RKO (cell line): ENCODE data around the gene AOC1.
"Not testable (repeated sequence)": the region's sequence is repeated elsewhere in the genome, so short reads cannot be mapped to it uniquely, and the experiment has no call there.

ENCODE experiments used
- DNase-seq: peaks from one replicate; pipeline ENCODE4 v3.0.0-alpha.2; 2016; ENCODE audit warnings: low spot score

The AOC1 gene, protein sequence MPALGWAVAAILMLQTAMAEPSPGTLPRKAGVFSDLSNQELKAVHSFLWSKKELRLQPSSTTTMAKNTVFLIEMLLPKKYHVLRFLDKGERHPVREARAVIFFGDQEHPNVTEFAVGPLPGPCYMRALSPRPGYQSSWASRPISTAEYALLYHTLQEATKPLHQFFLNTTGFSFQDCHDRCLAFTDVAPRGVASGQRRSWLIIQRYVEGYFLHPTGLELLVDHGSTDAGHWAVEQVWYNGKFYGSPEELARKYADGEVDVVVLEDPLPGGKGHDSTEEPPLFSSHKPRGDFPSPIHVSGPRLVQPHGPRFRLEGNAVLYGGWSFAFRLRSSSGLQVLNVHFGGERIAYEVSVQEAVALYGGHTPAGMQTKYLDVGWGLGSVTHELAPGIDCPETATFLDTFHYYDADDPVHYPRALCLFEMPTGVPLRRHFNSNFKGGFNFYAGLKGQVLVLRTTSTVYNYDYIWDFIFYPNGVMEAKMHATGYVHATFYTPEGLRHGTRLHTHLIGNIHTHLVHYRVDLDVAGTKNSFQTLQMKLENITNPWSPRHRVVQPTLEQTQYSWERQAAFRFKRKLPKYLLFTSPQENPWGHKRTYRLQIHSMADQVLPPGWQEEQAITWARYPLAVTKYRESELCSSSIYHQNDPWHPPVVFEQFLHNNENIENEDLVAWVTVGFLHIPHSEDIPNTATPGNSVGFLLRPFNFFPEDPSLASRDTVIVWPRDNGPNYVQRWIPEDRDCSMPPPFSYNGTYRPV

DNA sequence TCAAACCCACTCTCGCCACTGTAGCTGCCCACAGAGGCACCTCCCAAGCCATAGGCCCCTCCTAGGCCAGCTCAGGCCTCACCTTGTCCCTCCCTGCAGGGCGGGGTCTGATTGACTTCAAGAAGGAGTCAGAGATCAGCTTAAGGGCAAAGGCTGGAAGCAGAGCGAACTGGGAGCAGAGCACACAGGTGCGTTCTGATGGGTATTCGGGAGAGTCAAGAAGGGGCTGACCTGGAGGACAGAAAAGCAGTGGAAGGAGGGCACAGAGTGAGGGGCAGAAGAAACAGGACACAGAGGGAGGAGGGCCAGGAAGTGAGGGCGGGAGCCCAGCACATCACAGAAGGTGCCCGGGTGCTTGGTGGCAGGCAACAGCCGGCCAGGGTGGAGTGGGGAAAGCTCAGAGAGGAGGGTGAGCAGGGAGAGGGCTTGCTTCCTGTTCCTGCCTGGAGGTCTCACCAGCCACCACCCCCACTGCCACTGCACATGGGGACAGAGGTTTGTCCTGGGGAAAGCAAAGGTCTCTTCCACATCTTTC is at the start of gene AOC1:
Gene AOC1, plus strand, starts transcription at position 147 of the 535 bp plus-strand sequence. CDS start 3,954 bp downstream, outside the sequence.
- no peak for DNase-seq

DNA sequence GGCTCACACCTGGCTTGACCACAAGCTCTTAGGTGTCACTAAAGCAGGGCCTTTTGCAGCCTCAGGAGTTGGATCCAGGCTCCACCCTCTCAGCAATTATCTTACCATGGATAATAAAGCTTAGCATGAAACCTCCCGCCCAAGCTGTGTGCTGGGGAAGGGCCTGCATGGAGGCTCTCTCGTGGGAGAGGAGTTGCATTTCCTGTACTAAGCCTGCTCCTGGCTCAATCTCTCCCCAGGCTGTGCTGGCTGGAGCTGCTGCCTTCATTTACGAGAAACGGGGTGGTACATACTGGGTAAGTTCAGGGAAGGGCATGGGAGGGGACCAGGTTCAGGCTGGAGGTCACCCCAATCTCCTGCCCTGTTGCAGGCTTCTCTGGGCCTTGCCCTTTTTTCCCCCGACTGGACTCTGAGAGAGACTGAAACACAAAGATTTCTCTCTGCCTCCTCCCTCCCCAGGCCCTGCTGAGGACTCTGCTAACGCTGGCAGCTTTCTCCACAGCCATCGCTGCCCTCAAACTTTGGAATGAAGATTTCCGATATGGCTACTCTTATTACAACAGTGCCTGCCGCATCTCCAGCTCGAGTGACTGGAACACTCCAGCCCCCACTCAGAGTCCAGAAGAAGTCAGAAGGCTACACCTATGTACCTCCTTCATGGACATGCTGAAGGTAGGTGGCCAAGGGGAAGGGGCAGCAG is 49.0 kb upstream of the AOC1 start:
- no peak for DNase-seq

- DNase-seq: no peak
Measured at GRCh38 chr7:150804802-150805201, 47.5 kb upstream of the AOC1 start.

DNA sequence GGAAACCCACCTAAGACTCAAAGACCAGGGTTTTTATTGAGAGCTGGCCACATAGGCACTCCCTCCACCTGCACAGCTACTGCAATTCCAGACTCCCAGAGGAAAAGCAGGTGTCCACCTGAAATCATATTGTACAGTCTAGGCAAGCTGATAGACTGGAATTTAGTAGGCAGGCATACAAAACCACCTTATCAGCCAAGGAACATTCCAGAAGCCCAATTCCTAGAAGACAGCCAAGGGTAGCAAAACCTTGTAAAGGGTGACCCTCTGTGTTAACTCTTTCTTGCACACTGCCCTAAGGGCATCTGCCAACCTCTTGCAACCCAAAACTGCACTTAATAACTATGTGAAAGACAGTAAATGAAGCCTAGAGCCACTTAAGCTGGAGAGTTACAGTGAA is 46.5 kb upstream of the AOC1 start:
- no peak for DNase-seq

DNA sequence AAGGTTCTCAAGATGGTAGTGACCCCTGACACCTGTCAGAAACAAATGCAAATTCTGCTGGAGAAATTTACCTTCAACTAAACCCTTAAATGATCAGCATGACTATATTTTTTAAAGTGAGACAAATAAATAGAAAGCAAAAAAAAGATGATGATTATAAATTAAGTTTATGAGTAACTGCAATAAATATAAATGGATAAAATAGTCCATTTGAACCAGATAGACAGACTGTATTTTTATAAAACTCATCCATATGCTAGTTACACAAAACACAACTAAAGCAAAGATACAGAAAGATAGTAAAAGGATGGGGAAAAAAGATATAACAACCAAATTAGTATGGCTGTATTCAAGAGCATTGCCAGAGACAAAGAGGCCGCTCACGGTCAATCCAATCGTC is 45.9 kb upstream of the AOC1 start:
- no peak for DNase-seq

DNA sequence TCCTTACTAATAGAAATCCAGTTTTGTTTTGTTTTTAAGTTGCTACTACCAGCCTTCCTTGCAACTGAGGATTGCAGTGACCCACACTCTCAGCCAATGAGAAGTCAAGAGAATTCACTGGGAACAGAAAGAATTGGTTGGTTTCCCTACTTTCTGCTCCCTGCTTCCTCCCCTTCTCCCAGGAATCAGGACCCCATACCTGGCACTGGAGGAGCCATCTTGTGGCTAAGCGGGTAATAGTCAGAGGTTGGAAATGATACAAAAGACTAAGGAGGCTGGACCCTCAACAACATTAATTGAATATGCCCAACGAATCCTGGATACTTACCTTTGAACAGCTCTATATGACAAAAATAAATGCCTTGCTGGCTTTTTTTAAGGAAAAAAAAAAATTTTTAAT is 45.5 kb upstream of the AOC1 start:
- no peak for DNase-seq

- not testable (repeated sequence) for DNase-seq
Measured at GRCh38 chr7:150807616-150808438, 44.5 kb upstream of the AOC1 start.

DNA sequence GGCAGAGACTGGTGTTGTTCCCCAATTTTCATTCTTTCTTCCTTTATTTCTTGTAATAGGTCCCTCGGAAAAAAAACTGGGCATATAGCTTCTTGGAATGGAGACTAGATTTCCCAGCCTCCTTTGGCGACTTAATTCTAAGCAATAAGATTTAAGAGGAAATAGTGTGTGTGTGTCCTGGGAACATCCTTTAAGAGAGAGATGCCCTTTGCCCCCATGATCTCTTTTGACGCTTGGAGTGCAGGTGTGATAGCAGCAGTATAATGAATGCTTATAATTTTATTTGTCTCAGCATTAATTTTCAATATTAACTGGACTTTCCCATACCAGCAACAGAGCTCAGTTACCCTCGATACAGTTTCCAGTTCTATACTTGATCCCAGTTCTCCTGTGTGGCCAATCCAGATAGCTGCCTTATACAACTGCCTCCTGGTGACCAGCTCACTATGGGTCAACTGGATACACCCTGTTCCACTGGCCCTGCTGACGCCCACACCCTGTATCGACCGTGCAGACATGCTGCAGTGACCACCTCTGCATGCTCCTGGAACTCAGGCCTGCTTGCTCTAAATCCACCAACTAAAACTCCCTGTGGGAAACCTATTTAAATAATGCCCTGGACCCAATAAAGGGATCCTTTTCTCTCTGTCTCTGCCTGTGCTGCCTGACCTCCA is 37.9 kb upstream of the AOC1 start:
- DNase-seq: no peak

DNA sequence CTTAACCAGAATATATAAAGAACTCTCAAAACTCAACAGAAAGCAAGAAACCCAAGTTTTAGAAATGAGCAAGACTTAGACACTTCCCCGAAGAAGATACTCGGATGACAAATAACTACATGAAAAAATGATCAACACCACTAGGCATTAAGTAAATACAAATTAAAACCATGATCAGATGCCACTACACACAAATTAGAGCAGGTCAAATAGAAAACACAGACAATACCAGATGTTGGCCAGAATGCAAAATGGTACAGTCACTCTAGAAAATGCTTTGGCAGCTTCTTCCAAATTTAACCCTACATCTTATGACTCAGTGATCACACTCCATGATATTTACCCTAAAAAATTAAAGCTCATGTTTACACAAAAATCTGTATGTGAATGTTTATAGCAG is 33.3 kb upstream of the AOC1 start:
- no peak for DNase-seq

DNA sequence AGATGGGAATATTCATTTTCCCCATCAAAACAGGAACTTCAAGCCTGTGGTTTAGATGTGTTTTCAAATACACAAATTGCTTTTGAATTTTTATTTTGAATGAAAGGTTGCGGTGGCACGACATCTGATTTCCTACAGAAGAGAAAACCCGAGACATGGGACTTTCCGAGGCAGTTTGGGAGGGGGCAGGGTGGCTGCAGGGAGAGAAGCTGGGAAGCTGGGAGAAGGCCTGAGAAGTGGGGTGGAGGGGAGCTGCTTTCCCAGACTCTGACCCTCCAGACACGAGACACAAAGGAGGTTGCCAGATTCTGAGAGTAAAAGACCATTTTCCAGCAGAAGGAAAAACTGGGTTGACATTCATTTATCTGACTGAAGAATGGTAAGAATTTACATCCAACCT is 32.2 kb upstream of the AOC1 start:
- DNase-seq: no peak

GRCh38 chr7:150820578-150821198 is 31.6 kb upstream of the AOC1 start:
- DNase-seq: no peak

DNA sequence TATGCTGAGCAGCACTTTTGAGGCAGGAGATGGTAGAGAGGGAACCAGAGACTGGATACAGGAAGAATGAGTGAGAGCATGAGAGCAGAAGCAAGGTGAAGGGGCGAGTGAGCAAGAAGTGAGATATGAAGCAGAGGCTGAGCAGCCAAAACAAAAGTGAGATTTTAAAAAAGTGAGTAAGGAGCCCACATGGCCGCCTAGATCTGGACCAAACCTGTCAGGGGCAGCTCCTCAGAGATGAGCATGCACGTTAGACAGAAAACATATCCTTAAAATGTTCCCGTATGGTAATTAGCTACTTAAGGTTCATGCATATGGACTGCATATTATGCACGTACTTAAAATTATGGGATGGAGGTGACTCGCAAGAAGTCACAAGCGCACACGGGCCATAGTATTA is 29.3 kb upstream of the AOC1 start:
- no peak for DNase-seq

DNA sequence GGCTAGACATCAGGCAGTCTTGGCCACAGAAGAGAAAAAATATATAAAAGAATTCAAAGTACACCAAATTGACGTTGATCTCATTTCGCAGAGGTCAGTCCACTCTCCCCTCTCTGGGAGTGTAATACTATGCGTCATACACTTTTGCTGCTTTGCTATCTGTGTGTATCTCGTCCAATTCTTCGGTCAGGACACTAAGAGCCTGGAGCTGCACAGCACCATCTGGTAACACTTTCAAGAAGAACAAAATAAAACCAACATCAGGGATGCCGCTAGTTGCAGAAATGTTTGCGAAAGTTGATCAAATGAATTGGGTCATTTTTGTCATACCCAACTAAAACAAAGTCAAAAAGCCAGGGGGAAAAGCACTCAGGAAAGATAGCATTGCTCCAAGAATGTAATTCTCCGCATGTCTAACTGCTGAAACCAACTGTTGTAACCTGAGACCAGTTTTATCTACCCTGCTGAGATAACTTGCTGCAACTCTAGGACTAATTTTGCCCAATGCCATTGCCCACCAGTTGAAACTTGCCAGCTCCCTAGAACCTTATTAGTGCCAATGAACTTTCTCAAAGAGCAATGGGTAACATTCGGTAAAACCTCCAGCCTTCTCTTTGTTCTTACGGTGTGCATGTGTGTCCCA is 28.7 kb upstream of the AOC1 start:
- DNase-seq: no peak

DNA sequence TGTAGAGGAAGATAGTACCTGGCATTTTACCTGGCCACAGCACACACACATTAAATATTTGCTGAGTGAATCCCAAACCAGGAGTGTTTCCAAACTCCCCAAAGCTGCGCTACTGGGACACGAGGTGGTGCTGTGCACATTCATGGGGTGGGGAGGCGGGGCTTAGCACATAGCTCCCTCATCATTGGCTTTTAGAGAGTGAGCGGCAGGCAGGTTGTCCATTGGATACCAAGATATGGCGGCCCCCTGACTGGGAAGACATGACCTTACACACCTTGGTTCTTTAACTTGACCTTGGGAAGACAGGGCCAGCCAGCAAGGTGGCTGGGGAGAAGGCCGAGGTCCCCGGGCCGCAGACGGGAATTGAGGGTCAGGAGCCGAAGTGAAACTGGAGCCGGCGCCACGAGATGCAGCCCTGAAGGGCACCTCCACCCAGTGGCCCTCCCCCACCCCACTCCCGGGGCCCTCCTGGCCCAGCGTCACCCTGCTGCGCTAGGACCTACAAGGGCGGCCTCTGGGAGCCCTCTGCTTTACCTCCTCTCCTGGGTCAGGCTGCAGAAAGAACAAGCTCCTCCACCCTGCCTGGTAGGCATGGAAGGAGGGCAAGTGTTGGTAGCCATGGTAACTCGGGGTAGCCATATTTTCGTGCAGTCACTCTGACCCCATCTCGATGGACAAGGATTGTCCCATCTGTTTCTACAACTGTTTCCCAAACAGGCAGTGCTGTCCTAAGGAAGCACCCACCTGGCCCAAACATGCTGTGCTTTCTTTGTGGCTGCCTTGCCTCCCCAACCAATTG is 27.7 kb upstream of the AOC1 start:
- no peak for DNase-seq

DNA sequence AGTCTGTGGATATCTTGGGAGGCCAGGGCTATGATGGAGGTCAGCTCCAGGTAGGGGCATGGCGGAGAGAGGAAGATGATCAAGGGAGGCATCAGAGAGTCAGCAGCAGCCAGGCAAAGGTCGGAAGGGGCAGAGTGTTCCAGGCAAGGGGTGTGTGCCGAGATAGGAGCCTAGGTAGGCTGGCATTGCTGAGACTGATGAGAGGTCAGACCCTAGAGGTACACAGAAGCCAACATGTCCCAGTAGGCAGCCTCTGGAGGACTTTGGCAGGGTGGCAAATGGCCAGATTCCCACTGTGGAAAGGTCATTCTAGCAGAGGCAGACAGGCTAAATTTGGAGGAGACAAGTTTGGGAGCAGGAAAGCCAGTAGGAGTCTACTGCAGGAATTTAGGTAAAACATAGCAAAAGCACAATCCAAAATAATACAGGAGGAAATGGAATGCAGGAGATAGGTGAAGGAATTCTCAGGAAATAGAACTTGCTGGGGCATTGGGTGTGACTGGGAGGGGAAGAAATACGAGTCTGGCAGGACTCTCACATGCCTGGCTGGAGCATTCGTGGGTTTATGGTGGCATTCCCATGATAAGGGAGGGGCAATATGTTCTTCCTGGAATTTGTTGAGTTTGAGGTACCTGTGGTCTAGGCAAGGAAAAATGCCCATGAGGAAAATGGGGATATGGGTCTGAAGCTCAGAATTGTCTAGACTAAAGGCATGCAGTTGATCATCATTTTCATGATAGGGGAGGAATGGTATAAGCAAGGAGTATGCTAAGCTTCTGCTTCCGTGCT is 26.1 kb upstream of the AOC1 start:
- DNase-seq: no peak

- DNase-seq: no peak
Measured at GRCh38 chr7:150828384-150828783, 23.9 kb upstream of the AOC1 start.

DNA sequence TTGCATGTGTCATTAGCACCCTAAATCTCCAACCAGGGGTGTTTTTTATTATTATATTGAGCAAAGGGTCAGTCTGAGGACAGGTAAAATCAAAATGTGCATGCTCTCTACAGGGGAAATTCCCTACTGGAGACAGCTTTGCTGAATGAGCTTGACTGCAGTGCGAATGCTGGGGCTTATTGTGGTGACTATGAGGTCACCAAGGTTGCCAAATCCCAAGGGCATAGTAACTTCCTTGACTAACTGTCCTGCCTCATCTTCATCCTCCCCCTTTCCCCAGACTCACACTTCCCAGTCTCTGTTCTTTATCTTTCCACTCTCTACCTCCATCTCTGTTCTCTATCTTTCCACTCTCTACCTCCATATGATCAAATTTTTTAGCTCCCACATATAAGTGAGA is 22.9 kb upstream of the AOC1 start:
- no peak for DNase-seq

DNA sequence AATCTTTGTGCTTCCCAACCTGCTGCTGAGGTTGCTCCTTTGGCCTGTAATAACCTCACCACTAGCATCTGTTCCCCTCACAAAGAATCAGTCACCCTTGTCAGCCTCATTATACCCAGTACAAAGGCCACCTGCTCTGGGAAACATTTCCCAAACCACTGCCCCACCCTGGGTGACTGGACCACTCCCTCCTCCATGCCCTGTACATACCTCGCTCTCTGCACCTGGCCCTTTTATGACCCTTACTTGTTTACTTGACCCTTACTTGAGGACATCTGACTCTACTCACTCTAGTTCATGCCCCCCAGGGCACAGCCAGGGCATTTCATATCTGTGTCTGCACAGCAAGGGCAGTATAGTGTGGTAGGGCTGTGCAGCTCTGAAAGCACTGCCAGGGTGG is 21.4 kb upstream of the AOC1 start:
- no peak for DNase-seq

DNA sequence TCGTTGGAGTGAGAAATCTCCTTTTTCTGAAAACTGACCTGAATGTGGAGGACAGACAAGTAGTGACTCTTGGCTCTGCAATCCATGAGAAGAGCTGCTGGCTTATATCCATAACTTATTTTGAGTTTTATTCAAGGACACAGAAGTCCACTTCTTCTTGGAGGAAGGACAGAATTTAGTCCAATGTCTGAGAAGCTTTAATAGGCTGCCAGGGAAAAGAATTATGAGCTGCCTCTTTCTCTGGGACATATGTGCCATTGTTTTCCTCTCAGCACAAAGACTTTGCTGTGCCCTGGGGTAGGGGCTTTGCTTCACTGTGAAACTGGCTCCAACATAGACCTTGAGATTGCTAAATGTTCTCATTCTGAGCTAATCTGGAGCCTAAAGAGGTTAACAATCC is 20.5 kb upstream of the AOC1 start:
- DNase-seq: no peak
